ENCODE measurements around the gene GBX2. TPM values are rescaled to one million over a fixed set of nuclear protein-coding genes. Genes with fewer than 3 reads are reported as not detected.

Gene GBX2
- total RNA-seq, 1 donor from 2014 or later: not detected

GRCh38 chr2:236128321-236128720, 39.9 kb downstream of the GBX2 start:
- Histone ChIP-seq H3K4me3 (no peak overlapping the region), H3K9me3 (replicated peaks) (no peaks in the 10 kb centered on the region), H3K27ac (replicated peaks) (no peak overlapping the region), H3K36me3 (peaks cover 34% of the 10 kb centered on the region), H3K4me1 (no peaks in the 10 kb centered on the region), H3K27me3 (ENCODE audit: low read depth) (no peaks in the 10 kb centered on the region)
- intact Hi-C loops (cut with micrococcal nuclease): no loop called here
- TF ChIP-seq CTCF (IDR thresholded peaks at IDR 0.05; ENCODE audit: borderline replicate concordance): no peak
- DNase-seq: no peak

- Histone ChIP-seq H3K27ac (replicated peaks) (no peak overlapping the region), H3K9me3 (replicated peaks) (no peaks in the 10 kb centered on the region), H3K36me3 (peaks cover 34% of the 10 kb centered on the region), H3K4me1 (no peaks in the 10 kb centered on the region), H3K4me3 (no peak overlapping the region), H3K27me3 (ENCODE audit: low read depth) (no peaks in the 10 kb centered on the region)
- intact Hi-C loops (cut with micrococcal nuclease): no loop called here
- DNase-seq: no peak
- TF ChIP-seq CTCF (IDR thresholded peaks at IDR 0.05; ENCODE audit: borderline replicate concordance): no peak
Observed at GRCh38 chr2:236127010-236127409, 41.2 kb downstream of the GBX2 start.

GRCh38 chr2:236125541-236125940, 42.6 kb downstream of the GBX2 start:
- Histone ChIP-seq H3K36me3 (peaks cover 47% of the 10 kb centered on the region), H3K27ac (replicated peaks) (no peak overlapping the region), H3K27me3 (ENCODE audit: low read depth) (no peaks in the 10 kb centered on the region), H3K9me3 (replicated peaks) (no peaks in the 10 kb centered on the region), H3K4me3 (no peak overlapping the region), H3K4me1 (no peaks in the 10 kb centered on the region)
- intact Hi-C loops (cut with micrococcal nuclease): no loop called here
- TF ChIP-seq CTCF (IDR thresholded peaks at IDR 0.05; ENCODE audit: borderline replicate concordance): no peak
- no peak for DNase-seq

- TF ChIP-seq CTCF (IDR thresholded peaks at IDR 0.05; ENCODE audit: borderline replicate concordance): no peak
Observed at GRCh38 chr2:236124182-236124893, 43.8 kb downstream of the GBX2 start.

GRCh38 chr2:236123716-236124115, 44.5 kb downstream of the GBX2 start:
- no peak overlapping the region for H3K27ac ChIP-seq (replicated peaks)
- no peak for TF ChIP-seq CTCF (IDR thresholded peaks at IDR 0.05; ENCODE audit: borderline replicate concordance)
- H3K27me3 ChIP-seq (ENCODE audit: low read depth): no peaks in the 10 kb centered on the region
- intact Hi-C loops (cut with micrococcal nuclease): no loop called here
- no peaks in the 10 kb centered on the region for H3K9me3 ChIP-seq (replicated peaks)
- no peaks in the 10 kb centered on the region for H3K4me1 ChIP-seq
- no peak overlapping the region for H3K4me3 ChIP-seq
- DNase-seq: no peak
- H3K36me3 ChIP-seq: peaks cover 52% of the 10 kb centered on the region

More at GRCh38 chr2:236124182-236124893, 43.8 kb downstream of the GBX2 start:
- Histone ChIP-seq H3K27ac (replicated peaks) (no peak overlapping the region), H3K27me3 (ENCODE audit: low read depth) (no peaks in the 10 kb centered on the region), H3K9me3 (replicated peaks) (no peaks in the 10 kb centered on the region), H3K4me3 (no peak overlapping the region), H3K36me3 (peaks cover 52% of the 10 kb centered on the region), H3K4me1 (no peaks in the 10 kb centered on the region)
- no peak for DNase-seq
- intact Hi-C loops (cut with micrococcal nuclease): no loop called here

Measured in left ventricle myocardium inferior (tissue), 1 donor.